ENCODE data around the gene ISM2. TPM values are rescaled to one million over a fixed set of nuclear protein-coding genes. Genes with fewer than 3 reads are reported as not detected.

Gene ISM2
- total and polyA plus RNA-seq, 2 experiments from 2014 or later: 0.69 to 1.3 TPM

- no peak for TF ChIP-seq ZNF462 (CRISPR knock-in tag; IDR thresholded peaks at IDR 0.05)
- TF ChIP-seq JUNB (IDR thresholded peaks at IDR 0.05; ENCODE audit: unreplicated experiment): no peak
- TF ChIP-seq POLR2AphosphoS5 (IDR thresholded peaks at IDR 0.05; ENCODE audit: low read depth): no peak
- TF ChIP-seq CTCF (conservative IDR thresholded peaks at IDR 0.05; ENCODE audit: low read depth in 2 of 2): no peak
- no peak for TF ChIP-seq ZNF331 (CRISPR knock-in tag; IDR thresholded peaks at IDR 0.05; ENCODE audit: low read depth)
- TF ChIP-seq ZNF114 (CRISPR knock-in tag; IDR thresholded peaks at IDR 0.05): no peak
- no peak for TF ChIP-seq STAT1 (IDR thresholded peaks at IDR 0.05; ENCODE audit: unreplicated experiment)
- TF ChIP-seq ETS1 (IDR thresholded peaks at IDR 0.05): no peak
- TF ChIP-seq CREB1 (CRISPR knock-in tag; IDR thresholded peaks at IDR 0.05; ENCODE audit: low read depth): no peak
- TF ChIP-seq EZH2 (IDR thresholded peaks at IDR 0.05; ENCODE audit: low read depth, unreplicated experiment): no peak
- Mint-ChIP-seq H3K4me1 (peaks cover 27% of the 10 kb centered on the region), H3K27ac (no peak overlapping the region), H3K27me3 (ENCODE audit: insufficient read depth, low read depth, poor library complexity) (peaks cover 4% of the 10 kb centered on the region), H3K36me3 (ENCODE audit: low read depth) (no peaks in the 10 kb centered on the region), H3K9me3 (no peaks in the 10 kb centered on the region; the same call in 2 of the 3 replicates), H3K4me3 (no peak overlapping the region)
- peaks cover 10% of the 10 kb centered on the region for H3K4me1 ChIP-seq (ENCODE audit: insufficient read depth)
- H3K4me3 ChIP-seq: no peak overlapping the region
- no peaks in the 10 kb centered on the region for H3K79me2 ChIP-seq (replicated peaks; ENCODE audit: insufficient read depth)
- H3K27me3 ChIP-seq (ENCODE audit: insufficient read depth): no peaks in the 10 kb centered on the region
- no peaks in the 10 kb centered on the region for H3F3A ChIP-seq (replicated peaks; ENCODE audit: low read depth)
- DNase-seq (ENCODE audit: low spot score): no peak
- no peaks in the 10 kb centered on the region for H3K36me3 ChIP-seq (ENCODE audit: insufficient read depth)
- no peak overlapping the region for H3K27ac ChIP-seq (ENCODE audit: low read depth)
- peak; percentile 47 for ATAC-seq
- H3K4me2 ChIP-seq: no peak overlapping the region
- H3K9me2 ChIP-seq (ENCODE audit: insufficient read depth): no peaks in the 10 kb centered on the region
- no peak overlapping the region for H2AFZ ChIP-seq
- H4K20me1 ChIP-seq (replicated peaks; ENCODE audit: insufficient read depth): no peaks in the 10 kb centered on the region
These were observed 23.0 kb downstream of the ISM2 start for GRCh38 chr14:77475432-77476115.

All from GM23338 (cell line).